GM12873 (cell line): ENCODE measurements around the gene UTF1.

ENCODE experiments used
- CTCF ChIP-seq: IDR thresholded peaks from 2 replicates; pipeline ENCODE4 v1.5.1; 2012; ENCODE audit warnings: low read depth, mild to moderate bottlenecking, moderate library complexity, low read length, control low read depth; ENCODE audit not compliant: insufficient read depth; ENCODE audit errors: missing control alignments

The UTF1 gene

GRCh38 chr10:133217800-133218589 lies 12.0 kb upstream of the UTF1 start:
- no peak for TF ChIP-seq CTCF

- no peak for TF ChIP-seq CTCF
Observed at GRCh38 chr10:133218891-133219290, 11.1 kb upstream of the UTF1 start.

- TF ChIP-seq CTCF: no peak
Observed at GRCh38 chr10:133219782-133220181, 10.2 kb upstream of the UTF1 start.

- TF ChIP-seq CTCF: no peak
Observed at GRCh38 chr10:133221331-133221730, 8.7 kb upstream of the UTF1 start.

GRCh38 chr10:133224076-133224475 lies 5.9 kb upstream of the UTF1 start:
- TF ChIP-seq CTCF: no peak

- TF ChIP-seq CTCF: no peak
Observed at GRCh38 chr10:133224756-133225372, 5.2 kb upstream of the UTF1 start.

GRCh38 chr10:133225707-133226191 lies 4.3 kb upstream of the UTF1 start:
- no peak for TF ChIP-seq CTCF
